ENCODE measurements around the gene GPR37. TPM values are rescaled to one million over a fixed set of nuclear protein-coding genes. Genes with fewer than 3 reads are reported as not detected.

The GPR37 gene
- total RNA-seq: not detected

GRCh38 chr7:124765401-124766352 lies at the start of gene GPR37:
GPR37 (minus strand) TSS chr7:124765792; CDS start chr7:124764976, 816 bp downstream.

Other genes with a start within 250 kb of the GPR37 start
- gene POT1, start 164.0 kb upstream of the GPR37 start, total RNA-seq: 10 to 100 TPM; 23.0 to 27.6 TPM

Measured in activated naive CD4-positive, alpha-beta T cell treated with anti-CD3 and anti-CD28 coated beads, Interleukin-2, amount 10 ng/mL, durations not matched to agents 5 hours and 36 hours (primary cell).